ENCODE measurements around the gene KRT12.

KRT12 gene

GRCh38 chr17:40895106-40895730, 28.2 kb upstream of the KRT12 start:
- peak overlapping the region; percentile 22; the same call in 1 of the 2 replicates for H3K4me2 ChIP-seq (ENCODE audit: low read length)
- no peak overlapping the region for H2AFZ ChIP-seq (ENCODE audit: low read depth, low read length)
- TF ChIP-seq CTCF (IDR thresholded peaks at IDR 0.05; ENCODE audit: low read depth, low read length) (no peak), EZH2phosphoT487 (IDR thresholded peaks at IDR 0.05; ENCODE audit: low read depth) (no peak)

GRCh38 chr17:40888196-40888720, 21.2 kb upstream of the KRT12 start:
- Histone ChIP-seq H3K4me2 (ENCODE audit: low read length) (no peak overlapping the region), H3K9me3 (ENCODE audit: insufficient read depth, low read length) (no peaks in the 10 kb centered on the region), H3K9ac (ENCODE audit: low read length) (no peak overlapping the region), H3K36me3 (replicated peaks; ENCODE audit: low read depth, low read length) (no peaks in the 10 kb centered on the region), H3K79me2 (ENCODE audit: low read length) (no peaks in the 10 kb centered on the region), H3K27me3 (ENCODE audit: low read depth, low read length) (peaks cover 33% of the 10 kb centered on the region), H2AFZ (ENCODE audit: low read depth, low read length) (no peak overlapping the region), H3K4me1 (ENCODE audit: low read length) (peaks cover 7% of the 10 kb centered on the region), H3K4me3 (ENCODE audit: low read length) (no peak overlapping the region), H4K20me1 (ENCODE audit: insufficient read depth, low read length) (no peaks in the 10 kb centered on the region), H3K27ac (ENCODE audit: low read length) (no peak overlapping the region)
- TF ChIP-seq CTCF (IDR thresholded peaks at IDR 0.05; ENCODE audit: low read depth, low read length) (no peak), EZH2phosphoT487 (IDR thresholded peaks at IDR 0.05; ENCODE audit: low read depth) (no peak)

More at GRCh38 chr17:40895106-40895730, 28.2 kb upstream of the KRT12 start:
- H3K27me3 ChIP-seq (ENCODE audit: low read depth, low read length) = no peaks in the 10 kb centered on the region
- no peak overlapping the region for H3K27ac ChIP-seq (ENCODE audit: low read length)
- no peaks in the 10 kb centered on the region for H4K20me1 ChIP-seq (ENCODE audit: insufficient read depth, low read length)
- no peaks in the 10 kb centered on the region for H3K36me3 ChIP-seq (replicated peaks; ENCODE audit: low read depth, low read length)
- no peak overlapping the region for H3K4me3 ChIP-seq (ENCODE audit: low read length)
- no peaks in the 10 kb centered on the region for H3K79me2 ChIP-seq (ENCODE audit: low read length)
- H3K4me1 ChIP-seq (ENCODE audit: low read length) = peaks cover 14% of the 10 kb centered on the region
- no peaks in the 10 kb centered on the region for H3K9me3 ChIP-seq (ENCODE audit: insufficient read depth, low read length)
- no peak overlapping the region for H3K9ac ChIP-seq (ENCODE audit: low read length)

- Histone ChIP-seq H3K27ac (ENCODE audit: low read length) (no peak overlapping the region), H3K9ac (ENCODE audit: low read length) (no peak overlapping the region), H3K4me2 (ENCODE audit: low read length) (no peak overlapping the region), H3K79me2 (ENCODE audit: low read length) (no peaks in the 10 kb centered on the region), H4K20me1 (ENCODE audit: insufficient read depth, low read length) (no peaks in the 10 kb centered on the region), H3K4me3 (ENCODE audit: low read length) (no peak overlapping the region), H3K9me3 (ENCODE audit: insufficient read depth, low read length) (no peaks in the 10 kb centered on the region), H3K36me3 (replicated peaks; ENCODE audit: low read depth, low read length) (no peaks in the 10 kb centered on the region), H3K4me1 (ENCODE audit: low read length) (no peaks in the 10 kb centered on the region), H2AFZ (ENCODE audit: low read depth, low read length) (no peak overlapping the region), H3K27me3 (ENCODE audit: low read depth, low read length) (peaks cover 36% of the 10 kb centered on the region)
- TF ChIP-seq EZH2phosphoT487 (IDR thresholded peaks at IDR 0.05; ENCODE audit: low read depth) = no peak
- TF ChIP-seq CTCF (IDR thresholded peaks at IDR 0.05; ENCODE audit: low read depth, low read length) = no peak
These were observed 19.1 kb upstream of the KRT12 start for GRCh38 chr17:40886090-40886489.

- no peak within 1 kb of the TSS for H3K9ac ChIP-seq (ENCODE audit: low read length)
- no peak within 1 kb of the TSS for H3K27ac ChIP-seq (ENCODE audit: low read length)
- H3K4me2 ChIP-seq (ENCODE audit: low read length) = no peak within 1 kb of the TSS
These were observed 17.9 kb upstream of the KRT12 start, which contains the start of gene KRT20 for GRCh38 chr17:40884708-40885512. Gene KRT20, minus strand, starts transcription at chr17:40885242. Its CDS starts 57 bp downstream, at chr17:40885185.

More at GRCh38 chr17:40884708-40885512, 17.9 kb upstream of the KRT12 start, which contains the start of gene KRT20:
- no peak for TF ChIP-seq EZH2phosphoT487 (IDR thresholded peaks at IDR 0.05; ENCODE audit: low read depth)
- no peak for TF ChIP-seq CTCF (IDR thresholded peaks at IDR 0.05; ENCODE audit: low read depth, low read length)
- no peaks in the 10 kb centered on the region for H3K36me3 ChIP-seq (replicated peaks; ENCODE audit: low read depth, low read length)
- H3K9me3 ChIP-seq (ENCODE audit: insufficient read depth, low read length) = no peaks in the 10 kb centered on the region
- H2AFZ ChIP-seq (ENCODE audit: low read depth, low read length) = no peak within 1 kb of the TSS
- no peaks in the 10 kb centered on the region for H4K20me1 ChIP-seq (ENCODE audit: insufficient read depth, low read length)
- no peaks in the 10 kb centered on the region for H3K79me2 ChIP-seq (ENCODE audit: low read length)
- peaks cover 36% of the 10 kb centered on the region for H3K27me3 ChIP-seq (ENCODE audit: low read depth, low read length)
- no peak within 1 kb of the TSS for H3K4me3 ChIP-seq (ENCODE audit: low read length)
- no peaks in the 10 kb centered on the region for H3K4me1 ChIP-seq (ENCODE audit: low read length)

All from OCI-LY3 (cell line).